Fibroblast of skin of abdomen (primary cell): ENCODE measurements around the gene PCCA.
"Not testable (repeated sequence)": the region's sequence is repeated elsewhere in the genome, so short reads cannot be mapped to it uniquely, and the experiment has no call there.

Experiments used
- DNase-seq: peaks from one replicate; pipeline ENCODE4 v3.0.0-alpha.2; 2013

Gene PCCA

DNA sequence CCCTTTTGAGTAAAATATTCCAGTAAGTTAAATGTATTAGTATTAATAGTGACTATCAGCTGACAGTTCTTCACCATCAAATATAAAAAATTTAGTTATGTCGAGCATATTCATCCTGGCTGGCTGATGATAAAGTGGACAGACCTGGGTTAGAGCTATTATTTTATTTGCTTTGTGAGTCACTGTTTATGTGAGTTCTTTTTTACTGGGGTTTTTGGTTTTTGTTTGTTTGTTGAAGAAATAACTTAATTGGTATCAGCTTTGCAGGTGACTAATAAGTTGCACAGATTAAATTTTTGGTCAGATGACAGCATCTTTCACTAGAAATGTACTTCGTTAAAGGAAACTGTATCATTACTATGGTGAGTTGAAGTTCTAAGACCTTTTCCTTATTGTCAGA, 275.0 kb downstream of the PCCA start:
- DNase-seq = peak; percentile 12

DNA sequence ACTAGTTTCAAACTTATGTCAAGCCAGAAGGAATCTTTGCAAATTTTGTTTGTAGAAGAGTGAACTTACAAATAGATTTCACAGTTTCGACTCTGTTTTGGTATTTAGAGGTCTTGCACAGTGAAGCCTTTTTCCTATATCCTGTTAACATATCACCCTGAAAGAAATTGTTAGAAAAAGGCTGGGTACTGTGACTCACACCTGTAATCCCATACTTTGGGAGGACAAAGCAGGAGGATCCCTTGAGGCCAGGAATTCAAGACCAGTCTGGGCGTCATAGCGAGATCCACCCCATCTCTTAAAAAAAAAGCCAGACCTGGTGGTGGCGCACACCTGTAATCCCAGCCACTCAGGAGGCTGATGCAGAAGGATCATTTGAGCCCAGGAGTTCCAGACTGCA, 275.7 kb downstream of the PCCA start:
- DNase-seq = no peak

DNA sequence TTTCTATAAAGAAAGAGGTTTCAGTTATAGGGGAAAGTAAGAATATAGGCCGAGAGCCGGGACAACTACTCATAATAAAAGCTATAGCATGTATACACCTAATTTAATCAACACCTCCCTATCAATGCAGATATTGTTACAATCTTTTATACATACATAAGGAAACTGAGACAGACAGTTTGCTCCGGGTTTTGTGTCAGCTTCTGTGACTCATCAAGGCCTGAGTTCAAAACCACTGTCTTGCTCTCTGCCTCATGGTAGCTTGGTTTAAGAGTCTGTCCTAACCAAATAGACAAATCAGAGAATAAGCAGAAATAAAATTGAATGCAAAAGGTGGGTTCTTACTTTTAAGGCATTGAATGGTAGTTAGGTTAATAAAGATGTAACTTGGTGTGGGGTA, 276.8 kb downstream of the PCCA start:
- no peak for DNase-seq

DNA sequence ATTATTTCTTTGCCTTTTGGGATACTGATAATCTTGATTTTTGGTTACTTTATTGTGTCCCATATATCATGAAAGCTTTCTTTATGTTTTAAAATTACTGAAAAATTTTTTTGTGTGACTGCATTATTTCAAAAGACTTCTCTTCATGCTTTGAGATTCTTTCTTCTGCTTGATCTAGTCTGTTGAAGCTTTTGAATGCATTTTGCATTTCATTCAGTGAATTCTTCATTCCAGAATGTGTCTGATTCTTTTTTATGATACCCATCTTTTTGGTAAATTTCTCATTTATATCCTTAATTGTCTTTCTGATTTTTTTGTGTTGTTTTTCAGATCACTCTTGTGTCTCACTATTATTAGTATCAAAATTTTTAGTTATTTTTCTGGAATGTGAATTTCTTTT, 289.6 kb downstream of the PCCA start:
- no peak for DNase-seq

DNA sequence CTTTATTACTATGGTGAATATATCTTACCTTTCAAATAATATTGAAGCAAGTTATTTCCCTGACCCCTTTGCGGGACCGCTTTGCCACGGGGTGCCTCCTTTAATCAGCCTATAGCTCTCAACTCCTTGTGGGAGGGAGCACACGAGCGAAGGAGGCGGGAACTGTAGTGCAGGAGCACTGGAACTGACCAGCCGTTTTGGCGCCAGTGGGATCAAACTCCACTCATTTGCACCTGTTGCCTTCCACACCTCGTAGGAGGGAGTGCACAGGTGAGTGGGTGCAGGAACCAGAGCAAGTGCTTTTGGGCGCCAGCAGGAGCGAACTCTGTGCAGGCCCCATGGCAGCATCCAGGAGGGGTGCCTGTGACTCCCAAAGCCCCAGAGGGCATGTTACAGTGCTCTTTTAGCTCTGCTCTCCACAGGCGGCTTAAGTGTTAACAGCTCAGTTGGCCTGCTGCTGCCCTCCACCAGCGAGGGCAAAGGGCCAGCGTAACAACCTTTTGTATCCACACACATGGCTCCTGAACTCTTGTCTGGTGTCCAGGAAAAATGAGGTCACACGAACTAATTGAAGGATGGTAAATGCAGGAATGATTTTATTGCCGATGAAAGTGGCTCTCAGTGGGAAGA, 292.8 kb downstream of the PCCA start:
- no peak for DNase-seq

DNA sequence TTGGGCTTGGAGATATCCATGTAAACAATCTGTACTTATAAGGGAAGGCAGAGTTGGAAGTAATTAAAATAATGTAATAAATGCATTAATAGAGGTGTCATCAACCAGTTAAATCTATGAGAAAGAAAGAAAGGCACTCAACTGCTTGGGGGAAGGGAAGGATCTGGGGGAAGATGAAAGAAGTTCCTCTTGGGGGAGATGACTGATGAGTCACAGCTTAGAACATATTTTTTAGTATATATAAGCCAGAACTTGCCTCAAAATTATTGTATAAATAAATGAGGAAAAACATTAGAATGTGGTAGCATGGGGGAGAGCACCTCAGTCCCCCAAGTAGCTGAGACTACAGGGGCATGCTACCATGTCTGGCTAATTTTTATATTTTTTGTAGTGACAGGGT, 293.9 kb downstream of the PCCA start:
- DNase-seq = peak; percentile 57

DNA sequence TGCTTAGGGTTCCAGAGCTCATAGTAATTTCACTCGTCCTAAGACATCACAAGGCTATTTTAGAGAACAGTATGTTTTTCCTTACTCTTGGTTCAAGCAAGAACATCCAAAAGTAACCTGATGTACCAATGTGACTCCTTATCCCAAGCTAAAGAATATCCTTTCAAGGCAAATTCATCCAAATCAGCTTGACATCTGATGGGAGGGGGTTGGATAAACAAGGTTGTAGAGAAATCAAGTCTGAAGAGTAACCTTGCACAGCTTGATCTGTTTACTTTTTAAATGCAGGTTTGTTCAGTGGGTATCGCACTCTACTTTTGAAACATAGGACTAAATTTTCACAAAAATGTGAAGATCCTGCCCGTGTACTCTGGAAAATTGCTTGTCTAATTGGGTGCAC, 298.5 kb downstream of the PCCA start:
- no peak for DNase-seq

DNA sequence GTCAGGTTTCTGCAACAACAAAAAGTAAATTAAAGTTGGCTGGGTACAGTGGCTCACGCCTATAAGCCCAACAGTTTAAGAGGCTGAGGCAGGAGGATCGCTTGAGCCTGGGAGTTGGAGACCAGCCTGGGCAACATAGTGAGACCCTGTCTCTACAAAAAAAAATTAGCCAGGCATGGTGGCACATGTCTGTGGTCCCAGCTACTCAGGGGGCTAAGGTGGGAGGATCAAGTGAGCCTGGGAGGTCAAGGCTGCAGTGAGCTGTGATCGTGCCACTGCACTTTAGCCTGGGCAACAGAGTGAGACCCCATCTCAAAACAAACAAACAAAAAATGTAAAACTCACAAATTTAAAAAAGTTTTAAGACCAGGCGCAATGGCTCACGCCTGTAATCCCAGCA, 299.3 kb downstream of the PCCA start:
- not testable (repeated sequence) for DNase-seq

DNA sequence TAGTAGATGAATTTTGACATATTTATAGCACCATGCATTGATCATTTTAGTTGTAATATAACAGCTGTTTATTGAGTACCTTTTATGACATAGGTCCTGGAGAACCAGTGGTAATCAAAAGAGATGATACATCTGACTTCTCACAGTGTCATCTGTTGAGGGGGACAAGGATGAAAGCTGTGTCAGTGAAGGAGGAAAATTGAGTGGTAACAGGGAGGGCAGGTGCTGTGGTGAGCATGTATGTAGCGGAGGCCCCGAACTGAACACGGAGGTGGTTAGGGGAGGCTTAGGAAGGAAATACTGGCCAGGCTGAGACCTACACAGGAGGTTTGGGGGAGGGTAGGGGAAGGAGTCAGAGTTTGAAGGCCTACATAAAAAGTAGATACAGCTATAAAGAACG, 300.0 kb downstream of the PCCA start:
- no peak for DNase-seq

DNA sequence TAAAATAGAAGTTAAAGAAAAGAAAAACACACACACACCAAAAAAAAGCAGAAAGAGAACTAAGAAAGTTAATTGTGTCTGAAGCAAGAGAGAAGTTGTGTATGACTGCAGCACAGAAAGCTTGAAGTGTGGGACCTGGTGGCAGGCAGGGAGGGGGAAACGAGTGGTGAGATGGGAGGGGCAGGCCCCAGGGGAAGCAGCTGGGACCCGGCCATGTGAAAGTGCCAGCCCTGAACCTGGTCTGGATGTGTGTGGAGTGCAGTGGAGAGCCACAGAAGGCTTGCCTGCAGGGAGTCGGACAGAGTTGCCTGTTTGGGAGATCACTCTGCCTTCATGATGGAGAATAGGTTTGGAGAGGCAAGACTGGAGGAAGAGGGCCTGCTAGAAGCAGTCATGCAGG, 300.7 kb downstream of the PCCA start:
- DNase-seq = no peak

DNA sequence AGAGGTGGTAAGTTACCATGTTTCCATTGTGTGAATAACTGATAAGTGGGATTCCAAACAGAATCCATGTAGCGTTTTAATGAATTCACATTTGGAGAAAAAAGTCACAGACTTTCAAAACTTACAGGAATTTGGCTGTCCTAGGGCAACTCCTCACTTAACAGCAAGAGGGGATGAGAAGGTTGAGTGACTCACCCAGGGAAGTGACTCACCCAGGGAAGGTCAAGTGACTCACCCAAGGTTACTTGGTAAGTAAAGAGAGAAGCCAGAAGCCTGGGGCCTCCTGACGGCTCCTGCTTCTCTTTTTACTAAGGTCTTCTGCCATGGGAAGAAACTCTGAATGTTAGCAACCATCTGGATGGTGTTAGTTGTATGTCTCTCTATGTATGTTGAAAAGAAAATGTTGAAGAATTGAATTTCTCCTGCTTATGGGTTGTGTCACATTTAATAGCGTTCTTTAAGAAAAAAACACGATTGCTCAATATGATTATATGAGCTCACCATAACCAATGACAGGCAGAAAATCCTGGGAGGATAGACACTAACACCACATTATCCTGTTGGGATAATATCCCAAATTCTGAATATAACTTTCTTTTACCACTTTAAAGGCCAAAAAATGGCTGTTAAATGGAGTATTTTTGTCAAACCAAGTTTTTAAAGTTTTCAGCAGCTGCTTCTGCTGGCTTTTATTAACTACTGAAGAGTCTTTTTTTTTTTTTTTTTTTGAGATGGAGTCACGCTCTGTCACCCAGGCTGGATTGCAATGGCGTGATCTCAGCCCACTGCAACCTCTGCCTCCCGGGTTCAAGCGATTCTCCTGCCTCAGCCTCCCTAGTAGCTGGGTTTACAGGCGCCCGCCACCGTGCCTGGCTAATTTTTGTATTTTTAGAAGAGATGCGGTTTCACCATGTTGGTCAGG, 304.1 kb downstream of the PCCA start:
- DNase-seq = peak; percentile 100

DNA sequence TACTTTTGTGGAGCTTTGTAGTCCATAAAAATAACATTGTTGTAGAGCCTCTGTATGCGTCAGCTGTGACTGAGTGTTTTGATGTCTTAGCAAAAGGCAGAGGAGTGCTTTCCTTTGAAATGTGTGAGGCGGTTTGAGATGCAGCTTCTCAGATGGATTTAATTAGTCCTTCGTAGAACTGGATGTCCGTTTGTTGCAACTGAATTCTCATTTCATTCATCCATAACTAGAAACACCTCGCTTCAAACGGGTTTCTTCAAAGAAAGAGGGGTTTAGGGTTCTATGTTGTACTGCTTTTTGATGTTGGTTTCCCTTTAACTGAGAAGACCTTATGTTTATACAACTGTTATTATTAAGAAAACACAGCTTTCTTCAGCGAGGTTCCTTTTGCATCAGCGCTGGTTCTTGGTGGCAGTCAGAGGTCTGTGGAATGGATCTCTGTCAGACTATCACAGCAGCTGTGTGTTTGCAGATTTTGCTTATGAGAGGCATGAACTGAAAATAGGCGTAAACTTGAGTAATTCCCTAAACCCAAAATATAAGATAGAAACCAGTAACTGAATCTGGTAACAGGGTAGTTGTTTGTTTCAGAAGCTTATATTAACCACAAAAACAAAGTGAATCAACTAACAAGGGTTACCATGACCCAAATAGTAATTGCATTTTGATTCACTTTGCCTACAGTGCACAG, 305.3 kb downstream of the PCCA start:
- peak; percentile 95 for DNase-seq

DNA sequence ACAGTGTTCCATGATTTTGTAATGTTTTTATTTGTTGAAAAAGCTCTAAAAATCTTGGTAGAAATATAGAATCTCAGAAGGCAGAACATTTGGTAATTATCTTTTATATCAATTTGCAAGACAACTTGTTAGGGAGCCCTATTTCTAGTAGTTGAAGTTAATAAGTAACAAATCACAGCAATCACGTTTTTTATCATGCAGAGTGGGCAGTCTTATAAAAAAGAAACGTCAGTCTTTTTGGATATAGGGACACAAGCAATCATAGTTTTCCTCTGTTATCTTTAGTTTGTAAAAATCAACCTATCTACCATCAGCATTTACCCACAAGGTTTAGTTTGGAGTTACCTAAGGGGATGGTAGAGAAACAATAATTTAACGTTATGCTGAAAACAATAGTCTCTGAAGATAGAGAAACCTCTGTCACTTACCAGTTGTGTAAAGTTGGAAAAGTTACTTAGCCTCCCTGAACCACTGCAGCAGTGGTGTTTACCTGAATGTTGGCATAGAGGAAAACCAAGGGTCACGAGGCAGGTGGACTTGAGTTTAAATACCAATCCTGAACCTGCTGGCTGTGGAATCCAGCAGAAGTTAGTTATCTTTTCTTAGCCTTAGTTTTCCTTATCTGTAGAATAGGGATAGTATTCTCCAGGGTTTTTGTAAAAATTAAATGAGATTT, 306.9 kb downstream of the PCCA start:
- DNase-seq = no peak

DNA sequence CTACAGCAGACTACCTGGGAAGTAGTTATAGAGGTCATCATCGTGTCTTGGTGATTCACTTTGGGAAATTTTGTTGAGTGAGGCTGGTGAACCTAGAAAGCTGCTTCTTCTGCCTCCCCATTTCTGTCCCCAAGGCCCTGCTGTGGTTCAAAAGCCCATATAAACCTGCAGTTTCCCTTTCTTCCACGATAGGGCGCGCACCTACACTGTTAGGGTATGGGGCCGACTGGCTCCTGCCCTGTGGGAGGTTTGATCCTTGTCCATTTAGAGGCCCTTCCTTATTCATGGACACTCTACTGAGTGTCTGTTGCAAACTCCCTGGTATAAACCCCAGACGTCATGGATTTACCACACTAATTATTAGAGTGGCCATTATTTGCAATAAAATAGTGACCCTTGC, 307.9 kb downstream of the PCCA start:
- no peak for DNase-seq

DNA sequence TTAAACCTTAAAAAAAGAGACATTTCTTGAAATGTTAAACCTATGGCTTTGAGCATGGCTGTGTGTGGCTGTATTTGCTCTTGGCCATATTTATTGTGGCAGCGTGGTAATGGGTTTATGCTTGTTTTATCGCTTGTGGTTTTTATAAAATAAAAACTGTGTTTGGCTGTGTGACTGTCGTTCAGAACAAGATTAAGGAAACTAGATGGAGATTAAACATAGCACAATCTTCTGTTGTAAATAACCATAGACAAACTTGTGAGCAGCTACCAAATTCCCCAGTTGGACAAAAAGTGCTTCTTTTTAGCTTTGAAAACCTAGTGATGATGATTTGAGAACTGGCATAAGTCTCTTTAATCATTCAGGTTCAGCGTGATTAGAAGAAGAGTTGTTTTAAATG, 308.7 kb downstream of the PCCA start:
- no peak for DNase-seq

DNA sequence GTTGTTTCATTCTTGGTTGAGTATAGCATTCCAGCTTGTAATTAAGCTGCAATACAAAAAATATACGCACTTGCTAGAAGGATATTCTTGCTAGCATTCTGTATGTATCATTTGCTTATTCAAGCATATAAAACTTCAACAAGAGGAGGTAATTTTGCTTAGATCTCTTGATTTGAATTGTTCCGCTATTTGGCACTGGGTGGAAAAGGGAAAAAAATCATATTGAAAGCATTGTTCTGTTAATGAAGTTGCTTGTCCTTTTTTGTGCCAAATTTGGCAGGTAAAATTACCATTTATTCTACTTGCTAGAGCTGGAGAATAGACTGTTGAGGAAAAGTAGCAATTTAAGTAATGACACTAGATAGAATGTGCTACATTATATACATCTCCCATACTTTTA, 309.5 kb downstream of the PCCA start:
- DNase-seq = no peak

DNA sequence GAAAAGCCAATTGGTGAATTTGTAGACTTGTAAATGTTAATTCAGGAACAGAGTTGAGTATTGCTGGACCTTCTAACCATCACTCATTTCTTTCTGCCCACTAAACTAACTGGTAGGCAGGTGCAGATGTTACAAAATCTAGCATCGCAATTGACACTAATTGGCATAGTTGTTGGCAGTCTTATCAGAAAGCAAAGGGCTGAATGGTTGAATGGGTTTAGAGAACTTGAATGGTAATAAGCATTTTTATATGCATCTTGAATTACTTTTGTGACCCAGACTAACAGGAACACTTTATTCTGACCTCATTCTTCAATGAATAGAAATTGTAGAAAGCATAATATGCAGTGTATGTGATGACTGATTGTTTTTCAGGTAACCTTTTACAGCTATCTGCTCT, 310.6 kb downstream of the PCCA start:
- no peak for DNase-seq

DNA sequence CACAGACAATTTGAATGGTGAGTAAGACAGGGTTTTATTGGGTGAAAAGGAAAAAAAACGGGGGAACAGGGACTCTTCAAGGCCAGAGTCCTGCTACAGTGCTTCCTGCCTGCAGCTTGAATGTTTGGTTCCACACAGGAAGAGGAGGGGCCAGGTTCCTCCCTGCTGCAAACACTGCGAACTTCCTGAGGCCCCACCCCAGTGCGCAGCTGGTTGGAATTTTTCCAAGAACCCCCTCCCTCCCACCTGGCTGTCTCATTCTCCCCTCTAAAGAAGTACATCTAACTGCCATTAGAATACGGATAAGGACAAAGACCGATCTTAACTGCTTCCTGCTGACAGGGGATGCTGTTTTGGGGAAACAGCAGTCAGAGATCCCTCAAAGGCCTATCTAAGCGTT, 314.8 kb downstream of the PCCA start:
- DNase-seq = no peak

DNA sequence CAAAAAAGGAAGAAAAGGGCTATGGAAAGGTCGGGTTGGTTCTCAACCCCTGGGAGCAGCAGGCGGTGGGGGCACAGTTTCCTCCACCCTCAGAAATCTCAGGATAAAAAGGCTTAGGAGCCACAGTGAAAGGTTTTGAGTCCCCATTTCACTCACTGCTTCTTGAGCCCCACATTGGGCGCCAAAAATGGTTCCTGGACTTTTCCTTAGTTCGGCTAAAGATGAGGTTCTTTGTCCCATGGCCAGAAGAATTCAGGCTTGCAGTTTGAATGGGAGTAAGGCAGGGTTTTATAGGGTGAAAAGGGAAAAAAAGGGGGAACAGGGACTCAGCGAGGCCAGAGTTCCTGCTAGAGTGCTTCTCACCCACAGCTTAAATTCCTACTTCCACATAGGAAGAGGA, 320.2 kb downstream of the PCCA start:
- DNase-seq = peak; percentile 14

DNA sequence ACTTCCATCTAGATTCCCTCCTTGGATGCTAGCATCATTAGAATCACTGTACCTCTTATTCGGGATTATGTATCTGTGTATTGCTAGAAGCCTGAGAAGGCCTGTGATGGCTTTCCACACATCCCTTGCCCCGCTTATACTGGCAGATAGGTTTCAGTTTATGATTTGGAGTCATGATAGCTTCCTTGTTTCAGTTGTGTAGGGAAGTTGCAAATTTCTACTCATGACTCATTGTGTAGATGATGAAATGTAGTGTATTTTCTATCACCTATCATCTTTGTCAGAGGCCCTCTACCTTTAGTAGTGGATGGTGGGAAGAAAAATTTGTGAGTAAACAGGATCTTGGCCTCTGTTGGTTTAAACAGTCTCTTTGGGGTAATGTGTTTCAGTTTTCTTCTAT, 334.5 kb downstream of the PCCA start:
- peak; percentile 15 for DNase-seq

DNA sequence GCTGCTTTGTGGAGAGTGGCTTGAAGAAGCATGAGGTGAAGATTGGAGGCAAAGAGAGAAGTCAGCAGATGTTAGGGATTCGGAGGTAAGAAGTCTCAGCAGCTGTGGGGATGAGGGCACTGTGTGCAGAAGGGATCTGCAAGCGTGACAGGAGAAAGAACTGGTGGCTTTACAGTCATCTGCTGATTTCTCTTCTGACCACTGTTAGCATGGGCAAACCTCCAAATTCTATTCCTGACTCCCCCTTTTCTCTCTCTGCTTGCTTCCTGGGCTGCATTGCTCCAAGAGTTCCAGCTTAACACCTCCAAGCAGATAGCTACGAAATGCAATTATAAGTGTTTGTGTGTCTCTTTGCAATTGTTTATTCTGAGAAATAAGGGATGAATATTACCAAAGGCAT, 340.1 kb downstream of the PCCA start:
- no peak for DNase-seq

DNA sequence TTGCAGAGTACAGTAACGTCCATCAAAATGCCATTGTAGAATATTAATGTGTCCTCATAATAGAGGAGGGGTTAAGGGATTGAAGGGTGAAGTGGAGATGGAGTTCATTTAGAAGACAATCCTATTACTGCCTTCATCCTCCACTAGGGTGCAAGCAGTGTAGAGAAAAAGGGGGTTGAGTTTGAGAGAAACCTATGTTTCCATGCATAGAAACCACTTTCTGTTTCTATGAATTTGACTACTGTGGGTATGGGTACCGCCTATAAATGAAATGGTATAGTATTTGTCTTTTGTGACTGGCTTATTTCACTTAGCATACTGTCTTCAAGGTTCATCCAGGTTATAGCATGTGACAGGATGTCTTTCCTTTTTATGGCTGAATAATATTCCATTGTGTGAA, 343.7 kb downstream of the PCCA start:
- DNase-seq = no peak

DNA sequence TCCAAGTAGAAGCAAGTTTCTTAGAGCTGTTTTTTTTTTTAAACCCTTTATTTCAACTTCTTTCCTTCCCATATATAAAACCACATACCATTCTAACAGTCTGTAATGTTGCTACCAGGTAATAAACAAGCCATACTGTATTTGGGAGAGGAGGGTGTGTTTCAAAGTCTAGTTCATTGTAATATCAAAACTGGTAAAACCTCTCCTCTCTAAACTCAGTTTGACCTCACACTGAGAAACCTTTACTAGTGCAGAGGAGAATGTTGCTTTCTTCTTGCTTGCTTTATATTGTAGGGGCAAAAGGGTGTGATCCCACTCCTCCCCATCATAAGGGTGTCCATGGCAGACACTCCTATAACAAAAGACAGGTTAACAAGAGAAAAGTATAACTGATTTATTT, 344.6 kb downstream of the PCCA start:
- no peak for DNase-seq
